ENCODE data around the gene ZNF331.

Gene ZNF331

GRCh38 chr19:53520547-53521372 is 17.2 kb upstream of the ZNF331 start:
- DNase-seq (ENCODE audit: low spot score): peak; percentile 99

DNA sequence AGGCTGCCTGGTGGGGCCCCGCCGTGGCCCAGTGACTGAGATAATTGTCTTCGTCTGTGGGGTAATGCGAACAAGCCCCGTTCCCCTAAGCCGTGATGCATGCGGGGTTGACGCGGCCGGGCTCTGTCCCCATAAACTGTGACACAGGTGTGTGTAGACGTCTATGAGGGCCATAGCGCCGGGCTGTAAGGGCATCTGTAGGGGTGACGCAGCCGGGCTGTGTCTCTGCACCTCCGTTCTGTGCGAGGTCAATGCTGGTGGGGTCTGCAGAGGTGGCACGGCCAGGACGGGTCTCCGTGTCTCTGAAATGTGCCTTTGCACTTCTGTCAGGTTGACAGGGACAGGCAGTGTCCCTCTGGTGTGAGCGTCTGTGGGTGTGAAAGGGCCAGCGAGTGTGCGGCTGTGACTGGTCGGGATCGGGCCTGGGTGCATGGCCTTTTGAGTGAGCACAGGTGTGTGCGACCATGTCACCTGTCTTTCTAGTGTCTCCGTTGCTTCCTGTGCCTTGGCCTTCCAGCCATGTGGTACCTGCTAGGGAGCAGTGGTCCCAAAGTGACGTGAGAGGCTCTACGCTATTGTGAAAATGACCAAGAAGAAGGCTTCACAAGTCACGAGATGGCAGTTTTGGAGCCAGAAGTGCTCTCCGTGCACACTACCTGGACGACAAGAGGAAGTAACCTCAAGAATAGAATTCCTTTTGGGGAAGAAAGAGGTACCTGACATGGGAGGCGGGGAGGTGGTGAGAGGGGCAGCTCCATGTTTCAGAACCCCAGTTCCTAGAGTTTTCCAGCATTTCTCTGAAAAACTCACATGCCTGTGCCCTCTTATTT is 16.4 kb upstream of the ZNF331 start:
- no peak for DNase-seq (ENCODE audit: low spot score)

DNA sequence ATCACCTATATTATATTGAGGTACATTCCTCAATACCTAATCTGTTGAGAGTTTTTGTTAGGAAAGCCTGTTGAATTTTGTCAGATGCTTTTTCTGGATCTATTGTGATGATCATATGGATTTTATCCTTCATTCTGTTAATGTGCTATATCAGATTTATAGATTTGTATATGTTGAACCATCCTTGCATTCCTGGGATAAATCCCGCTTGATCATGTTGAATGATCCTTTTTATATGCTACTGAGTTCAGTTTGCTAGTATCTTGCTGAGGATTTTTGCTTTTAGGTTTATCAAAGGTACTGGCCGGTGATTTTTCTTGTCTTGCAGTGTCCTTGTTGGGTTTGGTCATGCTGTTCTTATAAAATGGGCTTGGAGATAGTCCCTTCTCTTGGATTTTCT is 12.0 kb upstream of the ZNF331 start:
- no peak for DNase-seq (ENCODE audit: low spot score)

GRCh38 chr19:53530622-53531021 is 7.3 kb upstream of the ZNF331 start:
- no peak for DNase-seq (ENCODE audit: low spot score)

GRCh38 chr19:53531457-53531856 is 6.5 kb upstream of the ZNF331 start:
- DNase-seq (ENCODE audit: low spot score): no peak

GRCh38 chr19:53532362-53532761 is 5.6 kb upstream of the ZNF331 start:
- no peak for DNase-seq (ENCODE audit: low spot score)

- DNase-seq (ENCODE audit: low spot score): no peak
Observed at GRCh38 chr19:53536225-53536548, 1.8 kb upstream of the ZNF331 start.

- DNase-seq (ENCODE audit: low spot score): no peak
Observed at GRCh38 chr19:53537121-53537520, 824 bp upstream of the ZNF331 start.

GRCh38 chr19:53538378-53539109 is 599 bp downstream of the ZNF331 start:
- DNase-seq (ENCODE audit: low spot score): peak; percentile 18

- no peak for DNase-seq (ENCODE audit: low spot score)
Observed at GRCh38 chr19:53540091-53540490, 2.1 kb downstream of the ZNF331 start.

DNA sequence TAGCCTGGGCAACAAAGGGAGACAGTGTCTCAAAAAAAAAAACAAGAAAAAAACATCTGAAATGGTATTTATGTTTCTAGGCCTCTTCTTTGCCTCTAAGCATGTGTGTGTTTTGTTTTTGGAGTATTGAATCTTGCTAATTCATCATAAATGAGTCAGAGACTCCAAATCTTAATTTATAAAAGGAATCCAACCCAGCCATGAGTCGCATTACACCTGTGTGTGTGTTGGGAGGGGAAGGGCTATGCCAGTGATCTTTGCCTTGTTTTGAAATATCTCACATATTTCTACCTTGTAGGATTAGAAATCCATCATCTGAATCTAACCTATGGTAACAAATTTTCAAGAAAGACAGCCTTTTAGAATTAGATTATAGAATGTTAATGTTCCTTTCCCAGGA is 4.0 kb downstream of the ZNF331 start:
- DNase-seq (ENCODE audit: low spot score): no peak

DNA sequence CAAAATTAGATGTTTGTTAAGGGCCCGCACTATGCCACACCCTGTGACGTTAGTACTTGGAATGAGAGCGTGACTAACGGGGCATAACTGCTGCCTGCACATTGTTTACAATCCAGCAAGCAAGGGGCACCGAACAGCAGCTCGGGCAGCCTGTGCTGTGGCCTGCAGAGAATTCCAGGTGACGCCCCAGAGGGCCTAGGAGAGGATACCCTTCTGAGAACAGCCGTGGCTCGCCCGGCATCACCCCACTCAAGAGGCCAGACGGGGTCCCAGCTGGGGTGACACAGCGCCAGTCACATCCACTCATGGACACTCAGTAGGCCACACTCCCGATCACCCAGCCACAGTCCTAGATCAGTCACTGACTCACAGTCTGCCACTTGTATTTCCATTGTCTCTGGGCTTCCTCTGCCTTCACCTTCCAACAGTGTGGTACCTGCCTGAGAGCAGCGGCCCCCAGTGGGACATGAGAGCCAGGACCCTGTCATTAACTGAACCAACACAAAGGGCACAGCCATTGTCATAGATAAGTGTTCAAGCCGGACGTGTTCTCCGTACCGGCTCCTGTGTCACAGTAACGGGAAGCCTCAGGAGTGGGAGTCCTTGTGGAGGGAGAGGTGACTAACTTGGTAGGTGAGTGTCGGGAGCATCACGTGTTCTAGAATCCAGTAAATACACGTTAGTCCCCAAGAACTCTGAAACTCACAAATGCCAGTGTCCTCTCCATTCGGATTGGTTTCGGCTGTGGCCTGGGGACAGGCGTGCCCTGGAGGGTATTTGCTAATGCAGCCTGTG is 7.5 kb downstream of the ZNF331 start:
- no peak for DNase-seq (ENCODE audit: low spot score)

DNA sequence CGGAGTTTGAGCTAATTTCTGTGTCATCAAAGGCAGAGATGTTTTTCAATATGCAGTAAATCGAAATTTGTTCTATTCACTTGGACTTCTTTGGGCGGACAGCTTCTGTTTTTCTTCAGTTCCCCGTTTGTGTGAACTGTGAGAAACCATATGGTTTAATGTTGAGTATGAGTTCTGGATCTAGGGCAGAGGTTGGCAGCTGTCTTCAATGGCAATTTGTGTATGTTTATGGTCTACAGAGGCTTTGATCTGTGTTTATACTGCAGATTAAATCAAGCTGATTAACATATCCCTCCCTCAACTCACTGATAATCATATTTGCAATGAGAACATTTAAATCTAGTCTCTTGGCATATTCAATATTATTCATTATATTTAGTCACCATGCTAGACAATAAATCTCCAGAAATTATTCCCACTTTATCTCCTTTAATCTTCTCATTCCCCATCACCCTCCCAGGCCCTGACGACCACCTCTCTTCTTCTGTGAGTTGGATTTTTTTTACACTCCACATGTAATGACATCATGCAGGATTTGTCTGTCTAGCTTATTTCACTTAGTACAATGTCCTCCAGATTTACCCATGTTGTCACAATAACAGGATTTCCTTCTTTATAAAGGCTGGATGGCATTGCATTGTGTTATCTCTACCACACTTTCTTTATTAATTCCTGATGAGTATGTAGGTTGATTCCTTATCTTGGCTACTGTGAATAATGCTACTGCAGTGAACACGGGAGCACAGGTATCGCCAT is 9.0 kb downstream of the ZNF331 start:
- no peak for DNase-seq (ENCODE audit: low spot score)

DNA sequence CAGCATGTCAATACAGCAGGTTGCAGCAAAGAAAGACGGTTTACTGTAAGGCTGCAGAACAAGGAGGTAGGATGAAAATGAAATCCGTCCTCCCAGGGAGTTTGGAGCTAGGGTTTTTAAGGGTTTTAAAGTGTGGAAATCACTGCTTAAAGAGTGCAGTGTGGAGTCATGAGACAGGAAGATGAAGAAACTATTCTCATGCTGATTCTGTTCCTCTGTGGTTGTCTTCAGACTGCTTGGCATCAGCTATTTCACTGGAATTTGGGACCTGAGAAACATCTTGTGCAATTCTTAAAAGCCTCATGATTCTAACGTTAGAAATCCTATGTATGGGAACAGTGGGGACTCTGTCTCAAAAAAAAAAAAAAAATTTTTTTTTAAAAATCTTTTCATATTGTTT is 11.4 kb downstream of the ZNF331 start:
- DNase-seq (ENCODE audit: low spot score): no peak

- DNase-seq (ENCODE audit: low spot score): no peak
Observed at GRCh38 chr19:53552001-53552721, 14.2 kb downstream of the ZNF331 start.

GRCh38 chr19:53553156-53553555 is 15.2 kb downstream of the ZNF331 start:
- no peak for DNase-seq (ENCODE audit: low spot score)

GRCh38 chr19:53553865-53554791 is 16.2 kb downstream of the ZNF331 start:
- peak; percentile 76 for DNase-seq (ENCODE audit: low spot score)

GRCh38 chr19:53554804-53555203 is 16.9 kb downstream of the ZNF331 start:
- DNase-seq (ENCODE audit: low spot score): no peak

DNA sequence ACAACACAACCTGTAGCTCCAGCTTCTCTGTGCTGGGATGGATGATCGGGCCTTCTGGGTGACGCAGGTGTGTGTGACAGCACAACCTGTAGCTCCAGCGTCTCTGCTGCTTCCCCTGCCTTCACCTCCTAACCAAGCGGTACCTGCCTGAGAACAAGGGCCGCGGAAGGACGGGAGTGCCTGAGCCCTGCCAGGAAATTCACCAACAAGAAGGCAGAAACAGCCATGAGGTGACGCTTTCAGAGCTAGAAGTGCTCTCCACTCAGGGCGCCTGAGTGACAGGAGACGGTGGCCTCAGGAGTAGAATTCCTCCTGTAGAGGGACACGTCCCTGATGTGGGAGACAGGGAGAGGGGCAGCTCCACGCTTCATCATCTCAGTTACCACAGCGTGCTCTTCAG is 17.4 kb downstream of the ZNF331 start:
- DNase-seq (ENCODE audit: low spot score): no peak

Measured in cerebellar cortex (tissue), 1 donor.